GM19238 (cell line): ENCODE results near the gene SCYGR7.
"Not testable (repeated sequence)": the region's sequence is repeated elsewhere in the genome, so short reads cannot be mapped to it uniquely, and the experiment has no call there.

Source experiments
- DNase-seq: peaks from one replicate; pipeline ENCODE4 v3.0.0; 2011; ENCODE audit warnings: low spot score; ENCODE audit not compliant: insufficient read length

SCYGR7 gene

GRCh38 chr2:227728035-227728434 lies at the start of gene SCYGR7:
TSS of gene SCYGR7 (plus strand) at chr2:227728335. CDS start at chr2:227728335, 0 bp downstream.
- DNase-seq, result no peak

GRCh38 chr2:227684258-227684657 lies 43.9 kb upstream of the SCYGR7 start:
- DNase-seq, result no peak

- no peak for DNase-seq
Measured at GRCh38 chr2:227687189-227687588, 40.9 kb upstream of the SCYGR7 start.

- no peak for DNase-seq
Measured at GRCh38 chr2:227696990-227697679, 31.0 kb upstream of the SCYGR7 start.

GRCh38 chr2:227701556-227701955 lies 26.6 kb upstream of the SCYGR7 start:
- no peak for DNase-seq

- DNase-seq, result no peak
Measured at GRCh38 chr2:227703280-227703732, 24.8 kb upstream of the SCYGR7 start.

- DNase-seq, result no peak
Measured at GRCh38 chr2:227703961-227704360, 24.2 kb upstream of the SCYGR7 start.

GRCh38 chr2:227706859-227707258 lies 21.3 kb upstream of the SCYGR7 start:
- DNase-seq, result no peak

- no peak for DNase-seq
Measured at GRCh38 chr2:227707390-227707789, 20.7 kb upstream of the SCYGR7 start.

- no peak for DNase-seq
Measured at GRCh38 chr2:227710986-227711385, 17.1 kb upstream of the SCYGR7 start.

GRCh38 chr2:227713291-227713690 lies 14.8 kb upstream of the SCYGR7 start:
- no peak for DNase-seq

GRCh38 chr2:227716501-227716900 lies 11.6 kb upstream of the SCYGR7 start:
- no peak for DNase-seq

GRCh38 chr2:227717687-227718567 lies 10.2 kb upstream of the SCYGR7 start, which contains the start of gene SLC19A3:
TSS of gene SLC19A3 (minus strand) at chr2:227718028. CDS start at chr2:227702318, 15,710 bp downstream.
- no peak for DNase-seq

- no peak for DNase-seq
Measured at GRCh38 chr2:227719641-227720040, 8.5 kb upstream of the SCYGR7 start.

GRCh38 chr2:227720680-227721079 lies 7.5 kb upstream of the SCYGR7 start:
- no peak for DNase-seq

- DNase-seq, result not testable (repeated sequence)
Measured at GRCh38 chr2:227722821-227723220, 5.3 kb upstream of the SCYGR7 start.

- DNase-seq, result no peak
Measured at GRCh38 chr2:227724394-227725039, 3.6 kb upstream of the SCYGR7 start, which contains the start of gene SCYGR6. TSS of gene SCYGR6 (minus strand) at chr2:227724757. CDS start at chr2:227724757, 0 bp downstream.

- DNase-seq, result no peak
Measured at GRCh38 chr2:227739351-227739750, 11.2 kb downstream of the SCYGR7 start.

- DNase-seq, result not testable (repeated sequence)
Measured at GRCh38 chr2:227740705-227741104, 12.6 kb downstream of the SCYGR7 start.

- DNase-seq, result no peak
Measured at GRCh38 chr2:227745594-227745993, 17.5 kb downstream of the SCYGR7 start, which contains the start of gene SCYGR8. TSS of gene SCYGR8 (plus strand) at chr2:227745894. CDS start at chr2:227745894, 0 bp downstream.

- no peak for DNase-seq
Measured at GRCh38 chr2:227748079-227748478, 19.9 kb downstream of the SCYGR7 start.

GRCh38 chr2:227756261-227756660 lies 28.1 kb downstream of the SCYGR7 start:
- not testable (repeated sequence) for DNase-seq
